Measurements from ENCODE around the gene CD59. TPM values are rescaled to one million over a fixed set of nuclear protein-coding genes. Genes with fewer than 3 reads are reported as not detected.

CD59 gene
- total and polyA plus RNA-seq, 2 of the 4 experiments (the other 2 are of a cell fraction), result 765 to 1,140 TPM

GRCh38 chr11:33697997-33698396, 38.2 kb downstream of the CD59 start:
- H3K4me2 ChIP-seq (ENCODE audit: low read depth, low read length), result no peak overlapping the region
- CTCF ChIA-PET, result no interaction called here
- no peaks in the 10 kb centered on the region for H3K36me3 ChIP-seq (ENCODE audit: control insufficient read depth, insufficient read depth, low read length)
- H2AK9ac ChIP-seq (replicated peaks; ENCODE audit: low read depth, low read length, poor library complexity), result peak overlapping the region; percentile 53
- WGBS, 2 experiments (ENCODE audit: extremely low coverage in 2 of 2, insufficient read length in 1 of 2), result no CpG with 5 or more reads among the region's 3 CpGs
- H4K20me1 ChIP-seq (ENCODE audit: insufficient read depth, low read length), result peaks cover 4% of the 10 kb centered on the region; the same call in 1 of the 2 replicates
- H3K27me3 ChIP-seq (ENCODE audit: control insufficient read depth, insufficient read depth, low read length), result no peaks in the 10 kb centered on the region
- H3K56ac ChIP-seq (ENCODE audit: extremely low read depth, insufficient read depth, low read length), result no peak overlapping the region
- TF ChIP-seq CTCF (conservative IDR thresholded peaks at IDR 0.05; ENCODE audit: low read depth, low read length) (no peak), MAZ (IDR thresholded peaks at IDR 0.05; ENCODE audit: borderline replicate concordance, low read depth, low read length) (no peak), USF2 (IDR thresholded peaks at IDR 0.05; ENCODE audit: low read depth, low read length) (no peak), CEBPB (IDR thresholded peaks at IDR 0.05; ENCODE audit: low read depth, low read length) (no peak), RFX5 (IDR thresholded peaks at IDR 0.05; ENCODE audit: low read depth, low read length) (no peak), MAFK (IDR thresholded peaks at IDR 0.05; ENCODE audit: low read depth, low read length) (no peak), SMC3 (IDR thresholded peaks at IDR 0.05; ENCODE audit: low read depth, low read length) (no peak), CHD1 (IDR thresholded peaks at IDR 0.05; ENCODE audit: low read depth, low read length) (no peak), NFE2L2 (IDR thresholded peaks at IDR 0.05; ENCODE audit: low read depth, low read length) (no peak), ELK1 (IDR thresholded peaks at IDR 0.05; ENCODE audit: borderline replicate concordance, low read depth, low read length) (no peak), RCOR1 (IDR thresholded peaks at IDR 0.05; ENCODE audit: insufficient replicate concordance, low read length) (no peak), FOS (IDR thresholded peaks at IDR 0.05; ENCODE audit: low read depth, low read length) (no peak), POLR2A (IDR thresholded peaks at IDR 0.05; ENCODE audit: low read depth, low read length) (no peak), RAD21 (IDR thresholded peaks at IDR 0.05; ENCODE audit: low read length) (no peak), MXI1 (IDR thresholded peaks at IDR 0.05; ENCODE audit: borderline replicate concordance, low read depth, low read length) (no peak), BHLHE40 (IDR thresholded peaks at IDR 0.05; ENCODE audit: low read depth, low read length) (no peak)
- peaks cover 23% of the 10 kb centered on the region for H3K4me1 ChIP-seq (ENCODE audit: control insufficient read depth, insufficient read depth, low read length)
- H3K4ac ChIP-seq (ENCODE audit: low read depth, low read length), result peak overlapping the region; percentile 75
- H3K9me3 ChIP-seq (ENCODE audit: control insufficient read depth, insufficient read depth, low read length), result no peaks in the 10 kb centered on the region
- dilution Hi-C loops (cut with HindIII; ENCODE audit: low sequenced_read_pairs, unreplicated experiment), result no loop called here
- peak overlapping the region; percentile 71 for H2BK120ac ChIP-seq (ENCODE audit: low read depth, low read length)
- no TSS peak for BruUV-seq (replicated peaks)
- peak overlapping the region; percentile 7 for H2BK5ac ChIP-seq (ENCODE audit: low read depth, low read length, poor library complexity, severe bottlenecking)
- in situ Hi-C loops (cut with MboI; ENCODE audit: low sequenced_read_pairs), result no loop called here
- peak overlapping the region; percentile 62 for H3K14ac ChIP-seq (replicated peaks; ENCODE audit: low read depth, low read length)
- peak overlapping the region in 1 of 2 experiments; percentile 30; a peak in 1 of 4 replicates for H4K8ac ChIP-seq (ENCODE audit: low read depth in 2 of 2, low read length in 2 of 2)
- H3K18ac ChIP-seq (ENCODE audit: low read depth, low read length), result no peak overlapping the region
- H3K23ac ChIP-seq (ENCODE audit: low read depth, low read length), result peak overlapping the region; percentile 77; the same call in 1 of the 2 replicates
- POLR2A ChIA-PET (ENCODE audit: unreplicated experiment), result no interaction called here
- peak overlapping the region; percentile 19 for H4K91ac ChIP-seq (ENCODE audit: insufficient read depth, low read depth, low read length)
- no peak overlapping the region for H3K4me3 ChIP-seq (ENCODE audit: insufficient read depth, low read depth, low read length)
- H3K27ac ChIP-seq (ENCODE audit: insufficient read depth, low read length), result no peak overlapping the region
- peak overlapping the region; percentile 72; the same call in 1 of the 2 replicates for H2BK20ac ChIP-seq (ENCODE audit: low read depth, low read length)
- peak overlapping the region; percentile 73 for H2AK5ac ChIP-seq (ENCODE audit: low read depth, low read length)
- no peak for DNase-seq
- peak overlapping the region; percentile 68; the same call in 1 of the 3 replicates for H2BK15ac ChIP-seq (ENCODE audit: low read depth, low read length)
- H2AFZ ChIP-seq (replicated peaks; ENCODE audit: low read length, poor library complexity), result peak overlapping the region; percentile 38
- H3K9ac ChIP-seq (ENCODE audit: low read depth, low read length), result no peak overlapping the region
- ATAC-seq (ENCODE audit: low read depth), result no peak
- H4K5ac ChIP-seq (ENCODE audit: low read depth, low read length), result peak overlapping the region; percentile 36; the same call in 1 of the 2 replicates
- peaks cover 27% of the 10 kb centered on the region for H3K9me1 ChIP-seq (ENCODE audit: insufficient read depth, low read length)
- intact Hi-C loops (cut with micrococcal nuclease), result no loop called here
- H3K79me1 ChIP-seq (ENCODE audit: low read depth in 1 of 2, low read length in 2 of 2), result peaks cover 0 to 40% of the 10 kb centered on the region in 2 experiments; a peak in 2 of 4 replicates
